Measurements from ENCODE around the gene FARP1.
A peak's percentile ranks its signal among the peaks of the same experiment; 100 is the strongest.

FARP1 gene

GRCh38 chr13:98297745-98298144 lies 154.9 kb downstream of the FARP1 start:
- no peak for DNase-seq (ENCODE audit: low read depth)
- no peak overlapping the region for H3K4me3 ChIP-seq (ENCODE audit: low read length)
- TF ChIP-seq, protein P1, sequence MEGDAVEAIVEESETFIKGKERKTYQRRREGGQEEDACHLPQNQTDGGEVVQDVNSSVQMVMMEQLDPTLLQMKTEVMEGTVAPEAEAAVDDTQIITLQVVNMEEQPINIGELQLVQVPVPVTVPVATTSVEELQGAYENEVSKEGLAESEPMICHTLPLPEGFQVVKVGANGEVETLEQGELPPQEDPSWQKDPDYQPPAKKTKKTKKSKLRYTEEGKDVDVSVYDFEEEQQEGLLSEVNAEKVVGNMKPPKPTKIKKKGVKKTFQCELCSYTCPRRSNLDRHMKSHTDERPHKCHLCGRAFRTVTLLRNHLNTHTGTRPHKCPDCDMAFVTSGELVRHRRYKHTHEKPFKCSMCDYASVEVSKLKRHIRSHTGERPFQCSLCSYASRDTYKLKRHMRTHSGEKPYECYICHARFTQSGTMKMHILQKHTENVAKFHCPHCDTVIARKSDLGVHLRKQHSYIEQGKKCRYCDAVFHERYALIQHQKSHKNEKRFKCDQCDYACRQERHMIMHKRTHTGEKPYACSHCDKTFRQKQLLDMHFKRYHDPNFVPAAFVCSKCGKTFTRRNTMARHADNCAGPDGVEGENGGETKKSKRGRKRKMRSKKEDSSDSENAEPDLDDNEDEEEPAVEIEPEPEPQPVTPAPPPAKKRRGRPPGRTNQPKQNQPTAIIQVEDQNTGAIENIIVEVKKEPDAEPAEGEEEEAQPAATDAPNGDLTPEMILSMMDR (conservative IDR thresholded peaks at IDR 0.05; ENCODE audit: low read depth, low read length): no peak

DNA sequence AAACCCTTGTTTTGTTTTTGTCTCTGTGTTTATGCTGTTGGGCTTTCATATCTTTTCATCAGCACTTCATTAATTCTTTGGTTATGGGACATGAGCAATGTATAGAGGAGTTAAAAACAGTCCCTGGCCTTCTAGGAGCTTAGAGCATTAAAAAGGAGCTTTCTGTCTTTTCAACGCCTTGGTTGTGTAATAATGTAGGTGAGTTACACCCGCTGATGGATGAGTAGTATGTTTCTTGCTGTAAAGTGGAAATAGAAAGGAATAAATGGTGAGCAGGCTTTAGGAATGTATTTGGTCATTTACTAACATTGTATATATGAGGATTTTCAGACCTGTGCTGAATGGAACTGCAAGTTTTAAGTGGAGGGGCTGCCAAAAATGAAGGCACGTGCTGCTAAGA lies 155.7 kb downstream of the FARP1 start:
- DNase-seq (ENCODE audit: low read depth): no peak
- H3K4me3 ChIP-seq (ENCODE audit: low read length): no peak overlapping the region
- TF ChIP-seq, protein P1 (conservative IDR thresholded peaks at IDR 0.05; ENCODE audit: low read depth, low read length): no peak

GRCh38 chr13:98299235-98299965 lies 156.5 kb downstream of the FARP1 start:
- H3K4me3 ChIP-seq (ENCODE audit: low read length): no peak overlapping the region
- TF ChIP-seq, protein P1 (conservative IDR thresholded peaks at IDR 0.05; ENCODE audit: low read depth, low read length): no peak
- DNase-seq (ENCODE audit: low read depth): no peak

DNA sequence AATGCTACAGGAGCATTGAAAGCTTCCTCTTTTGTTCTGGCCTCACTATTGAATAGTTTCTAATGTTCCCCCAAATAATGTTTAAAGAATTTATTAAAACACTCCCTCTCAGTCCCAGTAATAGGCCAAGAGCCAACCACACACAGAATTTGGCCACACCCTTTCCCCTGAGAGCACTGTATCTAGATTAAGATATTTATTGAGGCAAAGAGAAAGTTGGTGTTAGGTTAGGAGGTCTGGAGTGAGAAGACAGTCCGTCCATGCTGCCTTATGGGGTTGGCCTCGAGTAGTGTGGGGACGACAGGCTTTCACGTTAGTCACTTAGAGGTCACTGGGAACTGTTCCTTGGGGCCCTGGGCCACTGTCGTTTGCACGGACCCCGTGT lies 157.1 kb downstream of the FARP1 start:
- H3K4me3 ChIP-seq (ENCODE audit: low read length): no peak overlapping the region
- TF ChIP-seq, protein P1 (conservative IDR thresholded peaks at IDR 0.05; ENCODE audit: low read depth, low read length): no peak
- no peak for DNase-seq (ENCODE audit: low read depth)

- DNase-seq (ENCODE audit: low read depth): peak; percentile 49
- H3K4me3 ChIP-seq (ENCODE audit: low read length): no peak overlapping the region
- TF ChIP-seq, protein P1 (conservative IDR thresholded peaks at IDR 0.05; ENCODE audit: low read depth, low read length): no peak
These were observed 158.2 kb downstream of the FARP1 start for GRCh38 chr13:98300956-98301641.

DNA sequence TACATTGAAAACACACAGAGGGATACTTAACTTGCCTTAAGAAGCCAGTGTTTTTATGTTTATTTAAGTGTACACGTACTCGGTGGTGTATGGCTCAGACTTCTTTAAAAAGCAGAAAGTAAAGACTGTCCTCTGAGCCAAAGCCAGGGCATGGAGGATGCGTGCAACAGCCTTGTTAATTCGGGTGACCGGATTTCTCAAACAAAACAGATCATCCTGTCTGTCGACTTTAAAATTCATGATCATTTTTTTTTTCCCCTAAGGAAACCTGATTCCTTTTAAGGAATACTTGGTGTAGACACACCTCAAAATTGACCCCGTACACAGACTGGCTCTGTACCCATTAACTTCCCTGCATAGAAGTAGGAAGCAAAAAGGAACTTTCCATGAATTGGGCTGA lies 158.8 kb downstream of the FARP1 start:
- TF ChIP-seq, protein P1 (conservative IDR thresholded peaks at IDR 0.05; ENCODE audit: low read depth, low read length): no peak
- no peak for DNase-seq (ENCODE audit: low read depth)

GRCh38 chr13:98303858-98304257 lies 161.0 kb downstream of the FARP1 start:
- DNase-seq (ENCODE audit: low read depth): no peak
- TF ChIP-seq, protein P1 (conservative IDR thresholded peaks at IDR 0.05; ENCODE audit: low read depth, low read length): no peak
- no peak overlapping the region for H3K4me3 ChIP-seq (ENCODE audit: low read length)

More for the DNA sequence above, 158.8 kb downstream of the FARP1 start:
- no peak overlapping the region for H3K4me3 ChIP-seq (ENCODE audit: low read length)

Data from retinal pigment epithelial cell (primary cell).